ENCODE measurements around the gene UBASH3A. TPM values are rescaled to one million over a fixed set of nuclear protein-coding genes. Genes with fewer than 3 reads are reported as not detected.
A peak's percentile ranks its signal among the peaks of the same experiment; 100 is the strongest.

The UBASH3A gene
- polyA plus RNA-seq, 3 donors, result not detected

- Histone ChIP-seq H3K36me3 (replicated peaks in 1 of 2; ENCODE audit: control insufficient read depth in 1 of 2, insufficient read depth in 2 of 2, low read length in 2 of 2) (no peaks in the 10 kb centered on the region), H3K4me2 (replicated peaks; ENCODE audit: extremely low read depth, low read length, poor library complexity, severe bottlenecking) (no peak overlapping the region), H3K27ac (ENCODE audit: low read depth in 1 of 2, low read length in 2 of 2) (no peak overlapping the region), H3K79me2 (ENCODE audit: insufficient read depth, low read length) (no peaks in the 10 kb centered on the region), H3K4me3 (replicated peaks in 1 of 3; ENCODE audit: low read depth in 2 of 3, low read length in 3 of 3) (no peak overlapping the region), H3K9ac (ENCODE audit: insufficient read depth, low read length, poor library complexity, severe bottlenecking) (no peak overlapping the region), H3K27me3 (ENCODE audit: control insufficient read depth in 2 of 2, insufficient read depth in 2 of 2, low read length in 2 of 2) (no peaks in the 10 kb centered on the region), H3K9me3 (replicated peaks in 1 of 2; ENCODE audit: control insufficient read depth in 1 of 2, insufficient read depth in 1 of 2, low read length in 2 of 2) (no peaks in the 10 kb centered on the region), H3K4me1 (ENCODE audit: control insufficient read depth in 1 of 2, insufficient read depth in 2 of 2, low read length in 2 of 2) (no peaks in the 10 kb centered on the region), H4K20me1 (ENCODE audit: insufficient read depth, low read length) (no peaks in the 10 kb centered on the region), H2AFZ (ENCODE audit: insufficient read depth, low read depth, low read length, poor library complexity, severe bottlenecking) (no peak overlapping the region)
- TF ChIP-seq CTCF (IDR thresholded peaks at IDR 0.05), result no peak
- H3K27ac Mint-ChIP-seq, result peak overlapping the region in 2 of 7 donors; percentile 26 to 48
- intact Hi-C loops (cut with micrococcal nuclease), result loop anchor here in 1 of 2 donors (10.0 kb wide), 1 partner anchor 295 kb away; no protein-coding TSS in a partner anchor
- WGBS (ENCODE audit: insufficient coverage), result 72% methylated on average over 17 of the region's 17 CpGs
- H3K36me3 Mint-ChIP-seq, result no peaks in the 10 kb centered on the region
- DNase-seq, result no peak
- no peaks in the 10 kb centered on the region for H3K4me1 Mint-ChIP-seq
- peak overlapping the region in 1 of 2 donors; percentile 29 for H3K4me3 Mint-ChIP-seq
- H3K9me3 Mint-ChIP-seq, result peaks cover 0 to 6% (median 3%) of the 10 kb centered on the region in 7 donors
- no peaks in the 10 kb centered on the region for H3K27me3 Mint-ChIP-seq (ENCODE audit: low read depth in 3 of 3)
Measured at GRCh38 chr21:42439284-42440186, 35.8 kb downstream of the UBASH3A start.

- no peak for TF ChIP-seq CTCF (IDR thresholded peaks at IDR 0.05)
- H3K27me3 Mint-ChIP-seq (ENCODE audit: low read depth in 3 of 3), result no peaks in the 10 kb centered on the region
- H2AFZ ChIP-seq (ENCODE audit: insufficient read depth, low read depth, low read length, poor library complexity, severe bottlenecking), result no peak overlapping the region
- no peak overlapping the region for H3K9ac ChIP-seq (ENCODE audit: insufficient read depth, low read length, poor library complexity, severe bottlenecking)
- H3K9me3 ChIP-seq (replicated peaks in 1 of 2; ENCODE audit: control insufficient read depth in 1 of 2, insufficient read depth in 1 of 2, low read length in 2 of 2), result no peaks in the 10 kb centered on the region
- H3K4me1 ChIP-seq (ENCODE audit: control insufficient read depth in 1 of 2, insufficient read depth in 2 of 2, low read length in 2 of 2), result no peaks in the 10 kb centered on the region
- no peaks in the 10 kb centered on the region for H3K79me2 ChIP-seq (ENCODE audit: insufficient read depth, low read length)
- no peaks in the 10 kb centered on the region for H3K4me1 Mint-ChIP-seq
- intact Hi-C loops (cut with micrococcal nuclease), result loop anchor here in 1 of 2 donors (10.0 kb wide), 1 partner anchor 295 kb away; no protein-coding TSS in a partner anchor
- no peaks in the 10 kb centered on the region for H3K27me3 ChIP-seq (ENCODE audit: control insufficient read depth in 2 of 2, insufficient read depth in 2 of 2, low read length in 2 of 2)
- no peaks in the 10 kb centered on the region for H4K20me1 ChIP-seq (ENCODE audit: insufficient read depth, low read length)
- no peaks in the 10 kb centered on the region for H3K36me3 ChIP-seq (replicated peaks in 1 of 2; ENCODE audit: control insufficient read depth in 1 of 2, insufficient read depth in 2 of 2, low read length in 2 of 2)
- H3K27ac Mint-ChIP-seq, result peak overlapping the region in 1 of 7 donors; percentile 48
- no peak for DNase-seq
- H3K36me3 Mint-ChIP-seq, result no peaks in the 10 kb centered on the region
- H3K4me2 ChIP-seq (replicated peaks; ENCODE audit: extremely low read depth, low read length, poor library complexity, severe bottlenecking), result no peak overlapping the region
- peaks cover 0 to 5% (median 3%) of the 10 kb centered on the region in 7 donors for H3K9me3 Mint-ChIP-seq
- no peak overlapping the region for H3K27ac ChIP-seq (ENCODE audit: low read depth in 1 of 2, low read length in 2 of 2)
- WGBS (ENCODE audit: insufficient coverage), result 93% methylated on average over 11 of the region's 12 CpGs
- H3K4me3 ChIP-seq (replicated peaks in 1 of 3; ENCODE audit: low read depth in 2 of 3, low read length in 3 of 3), result no peak overlapping the region
- no peak overlapping the region for H3K4me3 Mint-ChIP-seq
Measured at GRCh38 chr21:42440187-42440792, 36.6 kb downstream of the UBASH3A start.
